Smooth muscle cell (in vitro differentiated cells): ENCODE results near the gene GIGYF2. TPM values are rescaled to one million over a fixed set of nuclear protein-coding genes. Genes with fewer than 3 reads are reported as not detected.
A peak's percentile ranks its signal among the peaks of the same experiment; 100 is the strongest.

Experiments used
- DNase-seq: peaks from one replicate; lab custom pipeline; 2025; ENCODE audit not compliant: unreplicated experiment; lab: John Stamatoyannopoulos, UW
- H2AFZ ChIP-seq: fragments of 200-600 bp; sonication (generic); 2 replicates; pipeline ENCODE4 v1.6.0; 2016; ENCODE audit warnings: antibody characterized with exemption, low read depth, mild to moderate bottlenecking
- H3F3A ChIP-seq: fragments of 200-600 bp; sonication (generic); 2 replicates; pipeline ENCODE4 v1.6.0; 2017; ENCODE audit warnings: antibody characterized with exemption, low read depth
- H3K27ac ChIP-seq: fragments of 200-600 bp; sonication (generic); 2 replicates; pipeline ENCODE4 v1.5.1; 2016; ENCODE audit warnings: low read depth, mild to moderate bottlenecking
- H3K27me3 ChIP-seq: fragments of 200-600 bp; sonication (generic); 2 replicates; pipeline ENCODE4 v1.6.1; 2016; ENCODE audit warnings: low read depth, mild to moderate bottlenecking
- H3K36me3 ChIP-seq: fragments of 200-600 bp; sonication (generic); 2 replicates; pipeline ENCODE4 v1.5.1; 2016; ENCODE audit warnings: low read depth
- H3K4me1 ChIP-seq: fragments of 200-600 bp; sonication (generic); 2 replicates; pipeline ENCODE4 v1.5.1; 2016; ENCODE audit warnings: low read depth
- H3K4me2 ChIP-seq: fragments of 200-600 bp; sonication (generic); 2 replicates; pipeline ENCODE4 v1.6.0; 2016; ENCODE audit warnings: mild to moderate bottlenecking
- H3K4me3 ChIP-seq: fragments of 200-600 bp; sonication (generic); 2 replicates; pipeline ENCODE4 v1.5.1; 2016; ENCODE audit warnings: mild to moderate bottlenecking
- H3K79me2 ChIP-seq: fragments of 200-600 bp; sonication (generic); 2 replicates; pipeline ENCODE4 v1.6.0; 2016; ENCODE audit warnings: low read depth, mild to moderate bottlenecking
- H3K9ac ChIP-seq: fragments of 200-600 bp; sonication (generic); 2 replicates; pipeline ENCODE4 v1.6.0; 2016; ENCODE audit warnings: low read depth
- H3K9me3 ChIP-seq: fragments of 200-600 bp; sonication (generic); replicated peaks from 2 replicates; pipeline ENCODE4 v1.5.1; 2016; ENCODE audit warnings: low read depth
- H4K20me1 ChIP-seq: fragments of 200-600 bp; sonication (generic); 2 replicates; pipeline ENCODE4 v1.6.0; 2016; ENCODE audit warnings: low read depth
- WGBS: methylation state at CpG from one replicate; pipeline ENCODE4 v1.1.7; 2016; ENCODE audit warnings: low lambda C conversion rate; 5-methylcytosine and 5-hydroxymethylcytosine counted together
- polyA plus RNA-seq: library from polyadenylated mRNA; unstranded; fragments of >200 nt; fragmentation: Nextera tagmentation; extraction: Ambion mirVana; gene quantifications from 2 replicates; pipeline ENCODE4 v1.2.1, GENCODE V29; 2016
- total RNA-seq: library from RNA; depleted of rRNA; stranded (reverse); fragments of >200 nt; gene quantifications from 2 replicates; pipeline ENCODE4 v1.2.3, GENCODE V29; 2014
- TF ChIP-seq, protein P1 (sequence below): fragments of 200-600 bp; sonication (generic); IDR thresholded peaks from 2 replicates; pipeline ENCODE4 v1.5.1; 2017; ENCODE audit warnings: borderline replicate concordance, mild to moderate bottlenecking, antibody characterized with exemption; ENCODE audit not compliant: insufficient read depth, poor library complexity, severe bottlenecking

The GIGYF2 gene
- total and polyA plus RNA-seq, 2 experiments from 2014 or later, result 16.2 to 57.6 TPM

DNA sequence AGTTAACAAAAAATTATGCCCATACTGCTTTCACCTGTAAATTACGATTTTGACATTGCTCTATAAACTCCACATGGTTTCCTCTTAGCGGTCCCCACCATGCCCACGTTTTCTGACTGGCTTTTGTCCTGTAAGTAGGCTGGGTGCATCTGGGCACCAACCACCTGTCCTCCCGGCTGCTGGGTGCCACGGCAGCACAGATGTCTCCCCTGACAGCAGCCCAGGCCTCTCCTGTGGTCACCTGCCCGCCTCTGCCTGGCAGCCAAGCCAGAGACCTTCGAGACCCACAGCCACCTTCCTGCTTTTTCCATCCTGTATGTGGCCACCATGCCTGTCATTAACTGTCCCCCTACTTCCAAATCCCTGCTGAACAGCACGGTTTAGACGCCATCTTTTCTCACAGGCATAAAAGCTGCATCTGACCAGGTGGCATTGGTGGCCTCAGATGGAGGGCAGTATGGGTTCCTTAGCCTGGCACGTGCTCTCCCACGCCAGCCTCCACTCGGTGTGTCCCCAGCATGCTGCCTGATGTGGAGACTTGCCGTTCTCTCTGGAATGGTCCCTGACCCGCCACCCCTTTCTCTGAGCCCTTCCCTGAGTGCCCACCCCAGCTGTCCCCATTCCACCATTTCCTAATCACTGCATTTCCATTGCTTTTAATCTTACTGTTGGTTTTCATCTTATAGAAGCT lies 191.9 kb downstream of the GIGYF2 start:
- Histone ChIP-seq H3K4me2 (no peak overlapping the region), H3F3A (no peaks in the 10 kb centered on the region), H3K79me2 (no peaks in the 10 kb centered on the region), H3K9me3 (no peaks in the 10 kb centered on the region), H3K9ac (no peak overlapping the region), H4K20me1 (no peaks in the 10 kb centered on the region), H3K4me1 (no peaks in the 10 kb centered on the region), H3K27me3 (no peaks in the 10 kb centered on the region), H3K27ac (no peak overlapping the region), H3K4me3 (no peak overlapping the region), H2AFZ (no peak overlapping the region), H3K36me3 (no peaks in the 10 kb centered on the region)
- WGBS, result 91% methylated on average over 14 of the region's 14 CpGs
- TF ChIP-seq, protein P1, sequence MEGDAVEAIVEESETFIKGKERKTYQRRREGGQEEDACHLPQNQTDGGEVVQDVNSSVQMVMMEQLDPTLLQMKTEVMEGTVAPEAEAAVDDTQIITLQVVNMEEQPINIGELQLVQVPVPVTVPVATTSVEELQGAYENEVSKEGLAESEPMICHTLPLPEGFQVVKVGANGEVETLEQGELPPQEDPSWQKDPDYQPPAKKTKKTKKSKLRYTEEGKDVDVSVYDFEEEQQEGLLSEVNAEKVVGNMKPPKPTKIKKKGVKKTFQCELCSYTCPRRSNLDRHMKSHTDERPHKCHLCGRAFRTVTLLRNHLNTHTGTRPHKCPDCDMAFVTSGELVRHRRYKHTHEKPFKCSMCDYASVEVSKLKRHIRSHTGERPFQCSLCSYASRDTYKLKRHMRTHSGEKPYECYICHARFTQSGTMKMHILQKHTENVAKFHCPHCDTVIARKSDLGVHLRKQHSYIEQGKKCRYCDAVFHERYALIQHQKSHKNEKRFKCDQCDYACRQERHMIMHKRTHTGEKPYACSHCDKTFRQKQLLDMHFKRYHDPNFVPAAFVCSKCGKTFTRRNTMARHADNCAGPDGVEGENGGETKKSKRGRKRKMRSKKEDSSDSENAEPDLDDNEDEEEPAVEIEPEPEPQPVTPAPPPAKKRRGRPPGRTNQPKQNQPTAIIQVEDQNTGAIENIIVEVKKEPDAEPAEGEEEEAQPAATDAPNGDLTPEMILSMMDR, result no peak
- DNase-seq, result no peak

DNA sequence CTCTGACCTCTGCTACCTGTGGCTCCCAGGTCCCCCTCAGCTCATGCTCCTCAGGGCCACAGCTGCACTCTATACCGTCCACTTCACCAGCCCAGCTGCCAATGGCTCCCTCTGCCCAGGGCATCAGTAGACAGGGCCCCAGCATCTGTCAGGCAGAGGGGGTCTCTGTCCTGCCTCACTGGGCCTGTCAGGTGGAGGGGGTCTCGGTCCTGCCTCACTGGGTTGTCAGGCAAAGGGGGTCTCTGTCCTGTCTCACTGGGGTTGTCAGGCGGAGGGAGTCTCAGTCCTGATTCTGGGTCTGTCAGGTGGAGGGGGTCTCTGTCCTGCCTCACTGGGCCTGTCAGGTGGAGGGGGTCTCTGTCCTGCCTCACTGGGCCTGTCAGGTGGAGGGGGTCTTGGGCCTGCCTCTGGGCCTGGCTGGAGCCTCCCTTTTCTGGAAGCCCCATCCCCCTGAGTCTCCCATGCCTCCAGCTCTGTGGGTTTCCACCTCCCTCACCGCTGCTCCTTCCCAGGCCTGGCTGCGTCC lies 192.8 kb downstream of the GIGYF2 start:
- 86% methylated on average over 5 of the region's 5 CpGs for WGBS
- no peak overlapping the region for H3K4me2 ChIP-seq
- H3K79me2 ChIP-seq, result no peaks in the 10 kb centered on the region
- H3K27me3 ChIP-seq, result no peaks in the 10 kb centered on the region
- TF ChIP-seq, protein P1, result no peak
- no peak for DNase-seq
- H3K36me3 ChIP-seq, result no peaks in the 10 kb centered on the region
- no peak overlapping the region for H3K4me3 ChIP-seq
- no peak overlapping the region for H3K27ac ChIP-seq
- H2AFZ ChIP-seq, result no peak overlapping the region
- no peaks in the 10 kb centered on the region for H3K4me1 ChIP-seq
- H3F3A ChIP-seq, result no peaks in the 10 kb centered on the region
- H3K9ac ChIP-seq, result no peak overlapping the region
- no peaks in the 10 kb centered on the region for H3K9me3 ChIP-seq
- H4K20me1 ChIP-seq, result no peaks in the 10 kb centered on the region

DNA sequence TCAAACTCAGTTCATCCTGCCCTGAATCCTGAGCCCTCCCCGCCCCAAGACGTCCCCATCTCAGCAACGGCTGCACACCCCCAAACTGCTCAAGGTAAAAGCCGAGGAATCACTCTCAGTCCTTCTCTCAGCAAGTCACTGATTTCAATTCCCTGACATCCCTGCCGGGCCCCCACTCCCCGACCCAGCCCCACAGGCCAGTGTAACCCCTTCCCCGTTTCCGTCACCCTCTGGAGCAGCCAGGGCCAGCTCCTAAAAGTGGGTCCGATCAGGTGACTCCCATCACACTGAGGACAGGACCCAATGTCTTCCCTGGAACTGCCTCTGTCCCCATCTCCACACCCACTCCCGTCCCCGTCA lies 193.4 kb downstream of the GIGYF2 start:
- Histone ChIP-seq H3K9me3 (no peaks in the 10 kb centered on the region), H3K4me2 (peak overlapping the region; percentile 57), H4K20me1 (no peaks in the 10 kb centered on the region), H3K4me1 (no peaks in the 10 kb centered on the region), H3F3A (no peaks in the 10 kb centered on the region), H3K27ac (no peak overlapping the region), H3K9ac (no peak overlapping the region), H2AFZ (no peak overlapping the region), H3K27me3 (no peaks in the 10 kb centered on the region), H3K4me3 (no peak overlapping the region), H3K79me2 (no peaks in the 10 kb centered on the region), H3K36me3 (no peaks in the 10 kb centered on the region)
- 84% methylated on average over 10 of the region's 11 CpGs for WGBS
- DNase-seq, result no peak
- TF ChIP-seq, protein P1, result no peak
